Fibroblast of skin of abdomen (primary cell): Measurements from ENCODE around the gene ZNF292.
"Not testable (repeated sequence)": the region's sequence is repeated elsewhere in the genome, so short reads cannot be mapped to it uniquely, and the experiment has no call there.

Experiments used
- DNase-seq: peaks from one replicate; pipeline ENCODE4 v3.0.0-alpha.2; 2013

ZNF292 gene

DNA sequence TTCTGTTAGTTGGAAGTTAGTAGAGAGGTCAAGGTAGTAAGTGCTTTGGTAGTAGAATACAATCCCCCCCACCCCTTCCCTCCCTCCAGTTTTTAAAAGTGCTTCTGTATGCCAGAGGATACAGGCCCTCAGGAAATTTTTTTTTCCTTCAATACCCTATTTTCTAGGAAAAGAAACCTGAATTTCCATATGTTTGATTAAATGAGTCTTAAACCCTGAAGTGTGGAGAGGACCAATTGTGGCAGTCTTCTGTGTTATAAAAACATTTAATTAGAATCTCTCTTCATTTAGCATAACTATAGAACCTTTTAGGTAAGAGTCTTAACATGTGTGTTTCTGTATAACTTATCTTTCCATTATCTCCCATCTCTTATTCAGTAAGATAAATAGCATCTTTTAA, 59.5 kb downstream of the ZNF292 start:
- DNase-seq, result no peak

DNA sequence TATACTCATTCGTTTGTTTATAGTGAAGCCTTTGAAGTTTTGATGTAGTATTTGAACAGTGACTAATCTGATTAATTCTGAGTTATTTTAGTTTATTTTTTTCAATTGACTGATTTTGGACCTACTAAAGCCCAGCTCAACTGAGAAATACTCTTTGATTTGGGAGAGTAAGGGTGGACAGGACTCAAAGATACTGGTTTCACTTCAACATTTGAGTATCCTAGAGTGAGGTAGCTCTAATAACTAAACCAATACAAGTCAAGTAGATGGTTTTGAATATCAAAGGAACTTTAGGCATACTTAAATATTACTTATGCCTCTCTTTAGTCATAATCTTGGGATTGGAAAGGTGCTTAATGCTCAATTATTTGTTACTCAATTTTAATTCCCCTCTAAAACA, 65.6 kb downstream of the ZNF292 start:
- DNase-seq, result no peak

DNA sequence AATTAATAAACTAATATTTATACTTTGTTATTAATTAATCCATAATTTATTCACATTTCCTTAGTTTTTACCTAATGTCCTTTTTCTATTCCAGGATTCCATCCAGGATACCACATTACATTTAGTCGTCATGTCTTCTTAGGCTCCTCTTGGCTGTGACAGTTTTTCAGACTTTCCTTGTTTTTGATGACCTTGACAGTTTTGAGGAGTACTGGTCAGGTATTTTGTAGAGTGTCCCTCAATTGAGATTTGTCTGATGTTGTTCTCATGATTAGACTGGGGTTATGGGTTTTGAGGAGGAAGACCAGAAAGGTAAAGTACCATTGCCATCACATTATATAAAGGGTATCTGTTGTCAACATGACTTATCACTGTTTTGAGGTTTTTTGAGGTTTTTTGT, 67.3 kb downstream of the ZNF292 start:
- DNase-seq, result no peak

DNA sequence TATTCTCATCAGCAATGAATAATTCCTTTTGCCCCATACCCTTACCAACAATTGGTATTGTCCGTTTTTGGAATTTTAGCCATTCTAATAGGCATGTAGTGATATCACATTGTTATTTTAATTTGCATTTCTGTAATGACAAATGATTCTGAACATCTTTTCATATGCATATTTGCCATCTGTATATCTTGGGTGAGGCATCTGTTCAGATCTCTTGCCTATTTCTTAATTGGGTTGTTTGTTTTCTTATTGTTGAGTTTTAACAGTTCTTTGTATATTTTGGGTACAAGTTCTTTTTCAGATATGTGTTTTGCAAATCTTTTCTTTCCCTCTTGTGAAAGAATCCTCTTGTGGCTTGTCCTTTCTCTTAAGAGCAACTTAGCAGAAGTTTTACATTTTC, 69.6 kb downstream of the ZNF292 start:
- no peak for DNase-seq

DNA sequence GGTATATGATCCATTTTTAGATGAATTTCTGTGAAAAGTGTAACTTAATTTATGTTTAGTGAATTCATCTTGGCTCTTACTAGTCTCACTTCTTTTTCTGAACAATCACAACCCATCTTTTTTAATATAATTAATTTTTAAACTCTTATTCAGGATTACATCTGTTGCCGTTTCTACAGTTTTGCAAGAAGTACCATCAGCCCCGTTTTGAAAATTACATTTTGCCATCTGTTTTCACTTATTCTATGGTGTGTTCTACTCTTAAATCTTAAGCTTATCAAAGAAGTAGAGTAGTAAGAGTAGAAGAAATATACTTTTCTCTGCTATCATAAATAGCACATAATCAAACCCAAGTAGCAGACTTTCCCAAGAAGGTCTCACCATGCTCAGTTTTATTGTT, 70.1 kb downstream of the ZNF292 start:
- no peak for DNase-seq

DNA sequence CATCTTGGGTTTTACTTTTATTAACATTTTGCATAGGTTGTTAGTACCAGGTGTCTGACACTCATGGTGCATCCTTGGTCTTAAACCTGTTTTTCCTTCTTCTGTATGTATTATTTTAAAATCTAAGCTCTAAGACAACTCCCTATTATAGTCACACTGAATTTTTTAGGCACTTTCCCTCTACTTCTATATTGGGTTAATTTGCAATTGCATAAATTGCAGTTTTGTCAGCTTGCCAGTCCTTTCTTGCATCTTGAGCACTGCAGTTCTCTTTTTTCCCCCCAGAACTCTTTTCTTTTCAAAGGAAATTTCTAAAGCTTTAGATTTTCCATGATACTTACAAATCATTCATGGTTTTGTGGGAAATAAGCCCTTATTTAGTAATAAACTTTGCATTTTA, 70.6 kb downstream of the ZNF292 start:
- no peak for DNase-seq

DNA sequence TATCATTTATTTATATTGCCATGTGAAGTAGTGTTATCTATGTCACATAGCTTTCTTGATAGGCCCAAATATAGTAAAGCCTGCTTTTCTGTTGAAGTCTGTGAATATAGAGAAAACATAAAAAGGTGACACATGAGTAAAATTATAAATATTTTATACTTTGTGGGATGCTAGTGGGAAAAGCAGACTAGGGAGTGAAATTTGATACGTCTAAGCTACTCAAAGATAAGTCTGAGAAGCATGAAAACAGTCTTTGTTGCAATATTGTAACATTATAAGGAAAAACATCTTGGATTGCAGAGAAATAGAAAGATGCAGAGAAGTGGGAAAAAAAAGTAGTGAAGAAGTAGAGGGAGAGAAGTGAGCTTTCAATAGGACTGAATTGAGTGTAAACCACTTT, 75.4 kb downstream of the ZNF292 start:
- no peak for DNase-seq

DNA sequence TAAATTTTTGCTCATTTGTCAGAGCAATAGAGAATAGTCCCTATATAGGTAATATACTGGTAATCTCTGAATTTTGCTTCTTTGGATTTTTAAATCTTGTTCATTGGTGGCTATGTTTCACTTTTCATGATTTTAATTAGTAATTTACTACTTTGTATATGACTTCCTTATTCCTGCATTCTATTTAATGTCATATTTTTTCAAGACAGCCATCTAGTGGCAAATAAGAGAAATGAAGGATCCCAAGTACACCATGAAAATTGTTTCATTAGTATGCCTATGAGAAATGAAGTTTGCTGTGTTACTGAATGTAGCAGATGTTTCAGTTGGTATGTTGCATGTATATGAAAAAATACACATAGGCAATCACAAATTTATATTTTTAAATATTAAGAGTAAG, 82.4 kb downstream of the ZNF292 start:
- DNase-seq, result peak; percentile 11

DNA sequence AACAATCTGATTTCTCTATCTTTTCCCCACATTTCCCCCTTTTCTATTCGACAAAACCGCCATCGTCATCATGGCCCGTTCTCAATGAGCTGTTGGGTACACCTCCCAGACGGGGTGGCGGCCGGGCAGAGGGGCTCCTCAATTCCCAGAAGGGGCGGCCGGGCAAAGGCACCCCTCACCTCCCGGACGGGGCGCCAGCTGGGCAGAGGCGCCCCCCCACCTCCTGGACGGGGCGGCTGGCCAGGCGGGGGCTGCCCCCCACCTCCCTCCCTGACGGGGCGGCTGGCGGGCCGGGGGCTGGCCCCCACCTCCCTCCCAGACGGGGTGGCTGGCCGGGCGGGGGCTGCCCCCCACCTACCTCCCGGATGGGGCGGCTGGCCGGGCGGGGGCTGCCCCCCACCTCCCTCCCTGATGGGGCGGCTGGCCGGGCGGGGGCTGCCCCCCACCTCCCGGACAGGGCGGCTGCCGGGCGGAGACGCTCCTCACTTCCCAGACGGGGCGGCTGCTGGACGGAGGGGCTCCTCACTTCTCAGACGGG, 83.8 kb downstream of the ZNF292 start:
- DNase-seq, result not testable (repeated sequence)

DNA sequence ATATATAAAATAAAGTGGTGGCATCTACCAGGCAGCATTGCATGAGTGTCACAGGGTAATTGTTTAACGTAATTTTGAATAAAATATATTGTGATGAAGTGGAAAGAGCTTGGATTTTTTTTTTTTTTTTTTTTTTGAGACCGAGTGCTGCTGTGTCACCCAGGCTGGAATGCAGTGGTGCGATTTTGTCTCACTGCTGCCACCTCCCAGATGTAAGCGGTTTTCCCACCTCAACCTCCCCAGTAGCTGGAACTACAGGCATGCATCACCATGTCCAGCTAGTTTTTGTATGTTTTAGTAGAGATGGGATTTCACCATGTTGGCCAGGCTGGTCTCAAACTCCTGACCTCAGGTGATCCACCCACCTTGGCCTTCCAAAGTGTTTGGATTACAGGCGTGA, 85.9 kb downstream of the ZNF292 start:
- no peak for DNase-seq

DNA sequence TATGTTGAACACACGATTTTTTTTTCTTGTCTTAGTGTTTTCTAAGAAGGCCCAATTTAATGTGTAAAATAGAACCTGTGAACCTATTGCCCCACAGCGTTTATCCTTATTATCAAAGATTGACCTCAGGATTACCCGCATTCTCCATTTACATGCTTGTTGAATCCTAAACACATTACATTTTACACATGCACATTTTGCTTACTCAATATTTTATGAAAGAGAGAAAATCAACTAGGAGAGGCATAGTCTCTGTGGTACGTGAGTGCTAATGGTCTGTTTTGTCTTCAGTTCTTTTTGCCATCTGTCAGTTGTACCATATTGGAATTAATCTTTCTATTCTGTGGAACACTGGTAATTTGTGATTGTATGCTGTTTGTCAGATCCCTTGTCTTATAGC, 86.9 kb downstream of the ZNF292 start:
- no peak for DNase-seq

DNA sequence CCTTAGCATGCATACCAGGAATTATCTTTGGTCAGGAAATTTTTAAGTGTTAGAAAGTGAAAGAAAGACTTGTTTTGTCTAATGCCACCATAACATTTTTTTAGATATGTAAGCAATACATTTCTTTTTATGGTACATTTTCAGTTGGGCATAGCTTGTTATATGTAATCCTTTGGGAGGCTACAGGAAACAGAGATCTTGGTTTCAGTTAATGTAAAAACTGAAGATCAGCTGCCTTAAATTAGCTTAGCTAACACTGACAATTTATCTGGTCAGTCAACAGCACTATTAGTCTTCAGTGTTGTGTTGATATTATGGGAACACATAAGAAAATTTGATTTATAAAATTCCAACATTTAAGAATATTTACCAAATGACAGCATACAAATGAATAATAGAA, 88.4 kb downstream of the ZNF292 start:
- DNase-seq, result no peak

DNA sequence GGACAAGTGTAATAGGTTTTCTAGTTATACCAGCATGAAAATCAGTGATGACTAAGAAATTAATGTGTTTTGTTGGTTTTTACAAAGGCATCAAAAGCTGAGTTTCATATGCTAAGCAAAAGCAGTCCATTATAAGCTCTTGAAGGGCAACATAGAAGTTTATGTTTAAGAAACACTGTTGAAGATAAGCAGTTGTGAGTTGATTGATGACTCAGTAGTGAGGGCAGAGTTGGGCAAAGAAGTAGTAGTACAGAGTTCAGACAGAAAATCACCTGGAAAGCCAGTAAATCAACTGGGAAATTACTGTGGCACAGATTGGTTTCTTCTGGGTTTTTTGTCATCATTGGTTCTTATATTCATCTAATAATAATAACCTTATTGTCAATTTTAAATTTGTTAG, 89.0 kb downstream of the ZNF292 start:
- no peak for DNase-seq

DNA sequence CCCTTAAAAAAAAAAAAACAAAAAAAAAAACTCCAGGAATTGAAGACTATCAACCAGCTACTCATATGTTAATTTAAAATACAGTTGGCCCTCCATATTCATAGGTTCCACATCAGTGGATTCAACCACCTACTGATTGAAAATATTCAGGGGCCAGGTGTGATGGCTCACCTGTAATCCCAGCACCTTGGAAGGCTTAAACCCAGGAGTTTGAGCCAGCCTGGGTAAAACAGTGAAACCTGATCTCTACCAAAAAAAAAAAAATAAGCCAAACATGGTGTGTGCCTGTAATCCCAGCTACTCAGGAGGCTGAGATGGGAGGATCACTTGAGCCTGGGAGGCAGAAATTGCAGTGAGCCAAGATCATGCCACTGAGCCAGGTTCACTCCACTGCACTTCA, 94.7 kb downstream of the ZNF292 start:
- DNase-seq, result no peak

DNA sequence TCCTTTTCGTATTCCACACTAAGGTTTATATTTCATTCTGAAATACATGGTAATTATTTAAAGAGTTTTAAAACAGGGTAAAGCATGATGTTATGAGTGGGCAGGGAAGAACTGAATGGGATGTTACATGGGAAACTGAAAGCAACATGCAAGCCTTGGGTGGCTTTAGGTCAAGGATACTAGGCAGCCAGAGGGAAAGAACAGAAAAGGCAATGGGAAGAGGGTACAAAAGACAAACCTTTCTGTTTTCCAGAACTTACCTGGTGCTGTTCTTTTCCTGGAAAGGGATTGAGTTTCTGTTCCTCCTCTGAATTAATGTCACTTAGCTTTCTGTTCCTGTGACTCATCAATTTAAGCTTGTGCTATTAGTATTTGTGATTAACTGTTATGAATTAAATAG, 95.9 kb downstream of the ZNF292 start:
- DNase-seq, result no peak

DNA sequence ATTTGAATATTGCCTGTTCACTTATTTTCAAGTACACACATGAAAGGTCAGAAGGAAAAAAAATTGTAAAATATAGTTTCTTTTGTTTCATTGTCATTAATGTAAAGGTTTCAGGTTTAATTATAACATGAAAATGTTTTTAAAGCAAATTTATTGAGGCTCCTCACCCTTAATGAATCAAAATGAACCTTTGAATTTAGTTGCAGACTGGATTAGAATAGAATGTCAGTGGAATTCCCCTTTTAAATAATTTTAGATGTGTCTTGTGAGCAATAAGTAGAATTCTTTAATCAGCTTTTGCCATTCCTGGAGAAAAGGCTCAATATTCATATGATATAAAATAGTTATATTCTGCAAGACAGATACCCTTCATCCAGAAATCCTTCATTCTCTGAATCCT, 96.4 kb downstream of the ZNF292 start:
- DNase-seq, result no peak

DNA sequence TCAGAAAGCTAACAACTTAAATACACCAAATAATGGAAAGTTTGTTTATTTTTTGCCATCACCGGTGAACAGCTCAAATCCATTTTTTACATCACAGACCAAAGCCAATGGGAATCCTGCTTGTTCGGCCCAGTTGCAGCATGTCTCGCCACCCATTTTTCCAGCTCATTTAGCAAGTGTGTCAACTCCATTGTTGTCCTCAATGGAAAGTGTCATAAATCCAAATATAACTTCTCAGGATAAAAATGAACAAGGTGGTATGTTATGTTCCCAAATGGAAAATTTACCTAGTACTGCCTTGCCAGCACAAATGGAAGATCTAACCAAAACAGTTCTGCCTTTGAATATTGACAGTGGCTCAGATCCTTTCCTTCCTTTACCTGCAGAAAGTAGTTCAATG, 101.7 kb downstream of the ZNF292 start:
- no peak for DNase-seq

DNA sequence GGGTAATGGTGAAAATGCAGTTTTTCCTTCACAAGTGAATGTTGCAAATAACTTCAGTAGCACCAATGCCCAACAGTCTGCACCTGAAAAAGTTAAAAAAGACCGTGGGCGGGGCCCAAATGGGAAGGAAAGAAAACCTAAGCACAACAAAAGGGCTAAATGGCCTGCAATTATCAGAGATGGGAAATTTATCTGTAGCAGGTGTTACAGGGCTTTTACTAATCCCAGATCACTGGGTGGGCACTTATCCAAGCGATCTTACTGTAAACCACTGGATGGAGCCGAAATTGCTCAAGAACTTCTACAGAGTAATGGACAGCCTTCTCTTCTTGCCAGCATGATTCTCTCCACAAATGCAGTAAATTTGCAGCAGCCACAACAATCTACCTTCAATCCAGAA, 102.2 kb downstream of the ZNF292 start:
- DNase-seq, result no peak

DNA sequence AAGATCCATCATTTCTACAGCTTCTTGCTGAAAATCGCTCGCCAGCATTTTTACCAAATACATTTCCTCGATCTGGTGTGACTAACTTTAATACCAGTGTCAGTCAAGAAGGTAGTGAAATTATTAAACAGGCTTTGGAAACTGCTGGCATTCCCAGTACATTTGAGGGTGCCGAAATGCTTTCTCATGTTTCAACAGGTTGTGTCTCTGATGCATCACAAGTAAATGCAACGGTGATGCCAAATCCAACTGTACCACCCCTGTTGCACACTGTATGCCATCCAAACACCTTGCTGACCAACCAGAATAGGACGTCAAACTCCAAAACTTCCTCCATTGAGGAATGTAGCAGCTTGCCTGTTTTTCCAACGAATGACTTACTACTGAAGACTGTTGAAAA, 102.6 kb downstream of the ZNF292 start:
- no peak for DNase-seq

DNA sequence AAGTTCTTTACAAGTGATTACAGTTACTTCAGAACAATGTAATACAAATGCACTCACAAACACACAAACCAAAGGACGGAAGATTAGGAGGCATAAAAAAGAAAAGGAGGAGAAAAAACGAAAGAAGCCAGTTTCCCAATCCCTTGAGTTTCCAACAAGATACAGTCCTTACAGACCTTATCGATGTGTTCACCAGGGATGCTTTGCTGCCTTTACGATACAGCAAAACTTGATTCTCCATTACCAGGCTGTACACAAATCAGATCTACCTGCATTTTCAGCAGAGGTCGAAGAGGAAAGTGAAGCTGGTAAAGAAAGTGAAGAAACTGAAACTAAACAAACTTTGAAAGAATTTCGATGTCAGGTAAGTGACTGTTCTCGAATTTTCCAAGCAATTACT, 104.4 kb downstream of the ZNF292 start:
- no peak for DNase-seq

DNA sequence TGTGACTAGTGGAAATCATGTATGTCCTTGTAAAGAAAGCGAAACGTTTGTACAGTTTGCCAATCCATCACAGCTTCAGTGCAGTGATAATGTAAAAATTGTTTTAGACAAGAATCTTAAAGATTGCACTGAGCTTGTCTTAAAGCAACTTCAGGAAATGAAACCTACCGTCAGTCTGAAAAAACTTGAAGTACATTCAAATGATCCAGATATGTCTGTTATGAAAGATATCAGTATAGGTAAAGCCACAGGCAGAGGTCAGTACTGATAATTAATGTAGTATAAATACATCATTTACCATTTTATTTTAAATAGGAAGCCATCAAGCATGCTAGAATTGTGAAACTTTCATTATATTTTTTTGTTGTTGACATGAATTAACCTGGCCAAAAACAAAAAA, 106.2 kb downstream of the ZNF292 start:
- no peak for DNase-seq

DNA sequence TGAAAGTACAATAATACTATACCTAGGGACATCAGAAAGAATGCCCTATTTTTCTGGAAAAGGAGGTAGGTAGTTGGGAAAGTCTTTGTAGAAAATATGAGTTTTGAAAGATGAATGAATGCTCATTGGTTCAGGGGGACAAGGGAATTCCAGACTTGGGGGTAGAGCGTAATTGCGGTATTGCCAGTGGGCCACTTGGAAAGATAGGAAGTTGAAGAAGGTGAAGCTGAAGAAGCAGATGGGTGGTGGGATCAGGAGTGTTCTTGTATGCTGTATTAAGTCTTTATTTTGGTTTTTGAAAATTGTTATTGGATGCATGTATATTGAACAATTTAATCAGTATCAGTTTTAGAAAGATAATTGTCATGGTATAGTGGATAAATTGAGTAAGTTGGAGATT, 109.1 kb downstream of the ZNF292 start:
- no peak for DNase-seq

DNA sequence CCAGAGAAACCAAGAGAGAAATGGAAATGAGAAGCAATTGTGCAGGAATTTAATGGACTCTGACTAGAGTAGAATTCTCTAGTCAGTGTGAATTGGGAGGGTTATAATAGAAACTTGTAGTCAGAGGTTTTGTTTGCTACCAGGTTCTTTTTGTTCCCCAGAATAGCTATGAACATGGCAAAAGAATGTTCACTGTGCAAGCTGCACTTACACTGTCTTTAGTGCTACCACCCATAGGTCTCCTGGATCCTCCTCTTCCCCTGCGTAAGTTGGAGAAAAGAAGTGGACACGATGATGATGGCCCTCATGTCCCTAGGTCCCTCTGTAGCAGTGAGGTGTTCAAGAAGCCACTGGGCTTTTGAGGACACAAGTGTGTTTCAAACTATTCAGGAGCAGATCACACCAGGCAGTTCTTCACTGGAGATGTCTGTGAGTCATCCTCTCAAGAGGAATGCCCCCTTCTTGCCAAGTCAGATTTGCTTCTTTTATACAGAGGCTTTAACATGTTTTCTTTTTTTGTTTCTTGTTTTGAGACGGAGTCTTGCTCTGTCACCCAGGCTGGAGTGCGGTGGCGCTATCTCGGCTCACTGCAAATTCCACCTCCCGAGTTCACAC, 119.4 kb downstream of the ZNF292 start:
- peak; percentile 70 for DNase-seq

DNA sequence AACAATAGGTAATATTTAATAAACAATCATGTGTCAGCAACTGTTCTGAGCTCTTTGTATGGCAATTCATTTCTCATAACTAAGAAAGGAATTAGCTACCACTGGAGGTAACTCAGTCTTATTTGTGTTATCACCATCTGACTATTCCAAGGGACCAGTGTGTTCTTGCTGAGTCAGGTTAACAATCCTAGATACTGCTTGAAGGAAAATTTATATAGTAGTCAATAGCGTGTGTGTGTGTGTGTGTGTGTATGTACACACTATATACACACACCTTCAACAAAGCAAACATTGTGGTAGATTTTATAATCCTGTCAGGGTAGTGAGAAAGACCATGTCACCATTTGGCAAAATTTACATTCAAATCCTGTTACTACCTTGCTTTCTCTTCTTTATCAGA, 121.3 kb downstream of the ZNF292 start:
- DNase-seq, result no peak

DNA sequence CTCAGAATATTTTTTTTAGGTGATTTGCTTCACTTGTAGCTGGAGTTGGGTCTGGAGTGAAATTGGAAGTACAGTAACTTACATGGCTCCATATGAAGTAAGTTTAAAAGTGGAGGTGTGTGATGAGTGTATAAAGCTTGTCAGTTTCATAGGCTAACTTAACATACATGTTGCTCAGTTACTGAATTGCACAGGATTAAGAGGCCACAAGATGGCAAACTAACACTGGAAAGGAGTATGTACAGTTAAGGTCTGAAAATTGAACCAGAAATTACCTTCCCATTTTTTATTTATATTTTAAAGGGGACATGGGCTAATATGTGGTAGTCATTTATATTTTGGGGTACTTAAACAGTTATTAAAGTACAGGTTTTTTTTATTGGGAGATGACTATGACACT, 121.8 kb downstream of the ZNF292 start:
- DNase-seq, result no peak
